ENCODE measurements around the gene EMILIN2. TPM values are rescaled to one million over a fixed set of nuclear protein-coding genes. Genes with fewer than 3 reads are reported as not detected.

Gene EMILIN2
- polyA plus RNA-seq, 1 donor (not counting 4 experiments of a cell fraction or from before 2014, with no cell fraction given): 0.07 TPM

DNA sequence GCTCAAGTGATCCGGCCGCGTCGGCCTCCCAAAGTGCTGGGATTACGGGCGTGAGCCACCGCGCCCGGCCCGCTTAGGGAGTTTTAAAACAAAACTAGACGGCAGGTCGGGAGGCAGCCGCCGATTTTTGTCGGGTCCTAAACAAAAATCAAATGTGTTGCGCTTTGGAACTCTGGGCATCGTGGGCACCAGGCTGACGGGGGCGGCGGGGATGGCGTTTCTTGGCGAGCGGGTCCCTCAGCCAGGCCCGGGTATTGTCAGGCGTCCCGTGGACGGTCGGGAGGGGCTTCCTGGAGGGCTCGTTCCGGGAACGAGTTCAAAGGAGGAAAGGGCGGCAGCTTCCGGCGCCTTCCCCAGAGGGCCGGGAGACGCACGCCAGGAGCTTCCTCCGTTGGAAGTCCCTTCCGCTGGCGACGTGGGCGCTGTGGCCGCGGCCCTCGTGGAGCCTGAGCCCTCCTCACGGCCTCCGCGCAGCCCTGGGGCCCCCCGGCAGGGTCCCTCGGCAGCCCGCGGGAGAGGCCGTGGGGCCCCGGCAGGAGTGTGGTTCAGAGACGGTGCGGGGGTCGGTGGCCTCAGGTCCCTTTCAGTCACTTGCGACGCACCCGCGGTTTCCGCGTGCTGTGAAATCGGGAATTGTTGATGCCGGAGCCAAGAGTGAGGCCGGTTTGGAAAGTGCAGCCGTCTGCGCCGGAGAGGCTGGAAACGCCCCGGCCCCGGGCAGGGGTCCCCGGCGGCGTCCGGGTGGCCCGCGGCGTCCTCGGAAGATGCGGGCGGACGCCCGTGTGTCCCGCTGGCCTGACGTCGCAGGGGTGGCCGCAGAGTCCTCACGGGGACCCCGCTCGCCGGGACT lies 59.3 kb downstream of the EMILIN2 start:
- dilution Hi-C loops (cut with MboI; ENCODE audit: extremely low pct_ligation_motif_present, low sequenced_read_pairs): no loop called here
- no peaks in the 10 kb centered on the region for H4K20me1 ChIP-seq (ENCODE audit: control insufficient read depth, extremely low read depth, insufficient read depth, low read length)
- no peak overlapping the region for H3K9ac ChIP-seq (ENCODE audit: control insufficient read depth, extremely low read depth, insufficient read depth, low read length)
- TF ChIP-seq, protein P1, sequence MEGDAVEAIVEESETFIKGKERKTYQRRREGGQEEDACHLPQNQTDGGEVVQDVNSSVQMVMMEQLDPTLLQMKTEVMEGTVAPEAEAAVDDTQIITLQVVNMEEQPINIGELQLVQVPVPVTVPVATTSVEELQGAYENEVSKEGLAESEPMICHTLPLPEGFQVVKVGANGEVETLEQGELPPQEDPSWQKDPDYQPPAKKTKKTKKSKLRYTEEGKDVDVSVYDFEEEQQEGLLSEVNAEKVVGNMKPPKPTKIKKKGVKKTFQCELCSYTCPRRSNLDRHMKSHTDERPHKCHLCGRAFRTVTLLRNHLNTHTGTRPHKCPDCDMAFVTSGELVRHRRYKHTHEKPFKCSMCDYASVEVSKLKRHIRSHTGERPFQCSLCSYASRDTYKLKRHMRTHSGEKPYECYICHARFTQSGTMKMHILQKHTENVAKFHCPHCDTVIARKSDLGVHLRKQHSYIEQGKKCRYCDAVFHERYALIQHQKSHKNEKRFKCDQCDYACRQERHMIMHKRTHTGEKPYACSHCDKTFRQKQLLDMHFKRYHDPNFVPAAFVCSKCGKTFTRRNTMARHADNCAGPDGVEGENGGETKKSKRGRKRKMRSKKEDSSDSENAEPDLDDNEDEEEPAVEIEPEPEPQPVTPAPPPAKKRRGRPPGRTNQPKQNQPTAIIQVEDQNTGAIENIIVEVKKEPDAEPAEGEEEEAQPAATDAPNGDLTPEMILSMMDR (optimal IDR thresholded peaks at IDR 0.05 in 1 of 3, IDR thresholded peaks at IDR 0.05 in 1 of 3, conservative IDR thresholded peaks at IDR 0.05 in 1 of 3; ENCODE audit: extremely low read depth in 1 of 3, insufficient read depth in 2 of 3, low read length in 3 of 3): no peak
- peak; percentile 66 for TF ChIP-seq EZH2 (IDR thresholded peaks at IDR 0.05; ENCODE audit: low read length)
- no peaks in the 10 kb centered on the region for H3K9me3 ChIP-seq (ENCODE audit: control insufficient read depth, low read depth, low read length)
- H3K27me3 ChIP-seq (ENCODE audit: control insufficient read depth, extremely low read depth, insufficient read depth, low read length): peaks cover 41% of the 10 kb centered on the region
- no peaks in the 10 kb centered on the region for H3K36me3 ChIP-seq (ENCODE audit: control insufficient read depth in 2 of 2, extremely low read depth in 1 of 2, insufficient read depth in 2 of 2, low read length in 2 of 2)
- no peaks in the 10 kb centered on the region for H3K4me1 ChIP-seq (ENCODE audit: control insufficient read depth, extremely low read depth, insufficient read depth, low read length)
- peak overlapping the region; percentile 33 for H2AFZ ChIP-seq (ENCODE audit: control insufficient read depth, low read length)
- no peaks in the 10 kb centered on the region for H3K79me2 ChIP-seq (ENCODE audit: control insufficient read depth, insufficient read depth, low read length)
- no peak overlapping the region for H3K27ac ChIP-seq (ENCODE audit: control insufficient read depth, insufficient read depth, low read length)
- no peak for DNase-seq (ENCODE audit: low read depth, low spot score)
- no peak for FAIRE-seq
- no peaks in the 10 kb centered on the region for H3K9me1 ChIP-seq (ENCODE audit: control insufficient read depth, extremely low read depth, insufficient read depth, low read length)
- peak overlapping the region in 1 of 3 experiments; percentile 19 for H3K4me3 ChIP-seq (ENCODE audit: control insufficient read depth in 2 of 3, extremely low read depth in 1 of 3, insufficient read depth in 2 of 3, low read depth in 1 of 3, low read length in 3 of 3)
- H3K4me2 ChIP-seq (ENCODE audit: control insufficient read depth, extremely low read depth, insufficient read depth, low read depth, low read length): peak overlapping the region; percentile 48

DNA sequence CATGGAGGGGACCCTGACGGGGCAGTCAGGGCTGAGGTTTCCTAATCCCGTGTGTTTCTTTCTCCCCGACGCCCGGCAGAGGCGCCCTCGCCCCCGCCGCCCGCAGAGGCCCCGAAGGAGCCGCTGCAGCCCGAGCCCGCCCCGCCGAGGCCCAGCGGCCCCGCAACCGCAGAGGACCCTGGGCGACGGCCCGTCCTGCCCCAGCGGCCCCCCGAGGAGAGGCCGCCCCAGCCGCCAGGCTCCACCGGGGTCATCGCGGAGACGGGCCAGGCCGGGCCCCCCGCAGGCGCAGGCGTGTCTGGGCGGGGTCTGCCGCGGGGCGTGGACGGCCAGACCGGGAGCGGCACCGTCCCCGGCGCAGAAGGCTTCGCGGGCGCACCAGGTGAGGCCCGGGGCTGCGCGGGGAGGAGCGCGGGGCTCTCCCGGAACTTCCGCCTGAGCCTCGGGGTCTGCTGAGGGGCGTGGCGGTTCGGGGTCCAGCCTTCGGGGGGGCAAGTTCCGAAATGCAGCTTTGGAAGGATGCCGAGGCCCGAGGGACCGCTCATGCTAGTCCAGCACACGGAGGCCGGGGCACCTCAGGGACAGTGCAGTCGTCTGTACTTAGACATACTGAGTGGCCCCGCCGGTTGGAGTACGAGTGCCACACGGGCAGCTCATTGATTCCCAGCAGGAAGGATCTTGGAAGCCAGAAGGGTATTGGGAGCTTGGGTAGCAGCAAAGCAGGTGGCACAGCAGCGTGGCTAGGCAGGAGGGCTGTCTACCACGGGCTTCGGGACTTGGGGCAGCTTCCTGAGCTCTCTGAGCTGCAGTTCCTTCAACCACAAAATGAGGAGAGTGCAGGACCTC lies 60.1 kb downstream of the EMILIN2 start:
- no peaks in the 10 kb centered on the region for H3K4me1 ChIP-seq (ENCODE audit: control insufficient read depth, extremely low read depth, insufficient read depth, low read length)
- dilution Hi-C loops (cut with MboI; ENCODE audit: extremely low pct_ligation_motif_present, low sequenced_read_pairs): no loop called here
- FAIRE-seq: no peak
- H2AFZ ChIP-seq (ENCODE audit: control insufficient read depth, low read length): no peak overlapping the region
- no peak overlapping the region for H3K4me3 ChIP-seq (ENCODE audit: control insufficient read depth in 2 of 3, extremely low read depth in 1 of 3, insufficient read depth in 2 of 3, low read depth in 1 of 3, low read length in 3 of 3)
- no peaks in the 10 kb centered on the region for H3K79me2 ChIP-seq (ENCODE audit: control insufficient read depth, insufficient read depth, low read length)
- H3K9ac ChIP-seq (ENCODE audit: control insufficient read depth, extremely low read depth, insufficient read depth, low read length): no peak overlapping the region
- peaks cover 38% of the 10 kb centered on the region for H3K27me3 ChIP-seq (ENCODE audit: control insufficient read depth, extremely low read depth, insufficient read depth, low read length)
- no peaks in the 10 kb centered on the region for H3K9me3 ChIP-seq (ENCODE audit: control insufficient read depth, low read depth, low read length)
- no peaks in the 10 kb centered on the region for H3K36me3 ChIP-seq (ENCODE audit: control insufficient read depth in 2 of 2, extremely low read depth in 1 of 2, insufficient read depth in 2 of 2, low read length in 2 of 2)
- H4K20me1 ChIP-seq (ENCODE audit: control insufficient read depth, extremely low read depth, insufficient read depth, low read length): no peaks in the 10 kb centered on the region
- DNase-seq (ENCODE audit: low read depth, low spot score): no peak
- no peaks in the 10 kb centered on the region for H3K9me1 ChIP-seq (ENCODE audit: control insufficient read depth, extremely low read depth, insufficient read depth, low read length)
- TF ChIP-seq, protein P1 (optimal IDR thresholded peaks at IDR 0.05 in 1 of 3, IDR thresholded peaks at IDR 0.05 in 1 of 3, conservative IDR thresholded peaks at IDR 0.05 in 1 of 3; ENCODE audit: extremely low read depth in 1 of 3, insufficient read depth in 2 of 3, low read length in 3 of 3): no peak
- TF ChIP-seq EZH2 (IDR thresholded peaks at IDR 0.05; ENCODE audit: low read length): peak; percentile 84
- peak overlapping the region; percentile 41 for H3K4me2 ChIP-seq (ENCODE audit: control insufficient read depth, extremely low read depth, insufficient read depth, low read depth, low read length)
- H3K27ac ChIP-seq (ENCODE audit: control insufficient read depth, insufficient read depth, low read length): no peak overlapping the region

Data from keratinocyte (primary cell).